Measurements from ENCODE around the gene MRPL20. TPM values are rescaled to one million over a fixed set of nuclear protein-coding genes. Genes with fewer than 3 reads are reported as not detected.

Gene MRPL20
- total and polyA plus RNA-seq, 9 donors, result 79.9 to 130 (median 95.0) TPM

Other genes with a start within 250 kb of the MRPL20 start
- gene TTLL10, start 233.4 kb downstream of the MRPL20 start, total RNA-seq, result 1 to 10 TPM in 3 of 7 donors, under 1 TPM in 2, not detected in 2; 0.60 to 7.0 (median 1.1) TPM
- not detected for gene TTLL10, start 233.4 kb downstream of the MRPL20 start, polyA plus RNA-seq
- 1 to 10 TPM in 1 of 7 donors, under 1 TPM in 2, not detected in 4; 0.23 to 1.4 (median 0.41) TPM for gene TNFRSF18, start 200.7 kb downstream of the MRPL20 start, total RNA-seq
- under 1 TPM in 1 of 2 donors, not detected in 1; 0.10 TPM for gene TNFRSF18, start 200.7 kb downstream of the MRPL20 start, polyA plus RNA-seq
- gene TNFRSF4, start 193.1 kb downstream of the MRPL20 start, total RNA-seq, result 1 to 10 TPM in 3 of 7 donors, under 1 TPM in 4; 0.37 to 1.8 (median 0.71) TPM
- 1 to 10 TPM in 1 of 2 donors, not detected in 1; 2.5 TPM for gene TNFRSF4, start 193.1 kb downstream of the MRPL20 start, polyA plus RNA-seq
- 100 to 1,000 TPM in 4 of 7 donors, 10 to 100 TPM in 3; 57.1 to 145 (median 116) TPM for gene SDF4, start 175.3 kb downstream of the MRPL20 start, total RNA-seq
- 100 to 1,000 TPM in 1 of 2 donors, 10 to 100 TPM in 1; 32.5 to 128 TPM for gene SDF4, start 175.3 kb downstream of the MRPL20 start, polyA plus RNA-seq
- gene B3GALT6, start 175.1 kb downstream of the MRPL20 start, total RNA-seq, result 10 to 100 TPM; 13.0 to 21.9 (median 18.0) TPM
- 1 to 10 TPM; 7.0 to 9.4 TPM for gene B3GALT6, start 175.1 kb downstream of the MRPL20 start, polyA plus RNA-seq
- 1 to 10 TPM in 5 of 7 donors, under 1 TPM in 2; 0.92 to 4.8 (median 1.5) TPM for gene C1QTNF12, start 160.6 kb downstream of the MRPL20 start, total RNA-seq
- gene C1QTNF12, start 160.6 kb downstream of the MRPL20 start, polyA plus RNA-seq, result 1 to 10 TPM in 1 of 2 donors, not detected in 1; 1.2 TPM
- gene UBE2J2, start 133.4 kb downstream of the MRPL20 start, total RNA-seq, result 10 to 100 TPM; 35.8 to 55.6 (median 49.3) TPM
- 10 to 100 TPM; 36.0 to 40.4 TPM for gene UBE2J2, start 133.4 kb downstream of the MRPL20 start, polyA plus RNA-seq
- gene SCNN1D, start 126.9 kb downstream of the MRPL20 start, total RNA-seq, result 10 to 100 TPM in 1 of 7 donors, 1 to 10 TPM in 6; 6.3 to 10.2 (median 9.1) TPM
- gene SCNN1D, start 126.9 kb downstream of the MRPL20 start, polyA plus RNA-seq, result 1 to 10 TPM in 1 of 2 donors, under 1 TPM in 1; 0.27 to 7.9 TPM
- gene ACAP3, start 99.4 kb downstream of the MRPL20 start, total RNA-seq, result 10 to 100 TPM; 23.1 to 62.4 (median 46.4) TPM
- 10 to 100 TPM in 1 of 2 donors, 1 to 10 TPM in 1; 3.5 to 33.4 TPM for gene ACAP3, start 99.4 kb downstream of the MRPL20 start, polyA plus RNA-seq
- gene PUSL1, start 98.7 kb downstream of the MRPL20 start, total RNA-seq, result 10 to 100 TPM; 12.5 to 27.6 (median 21.7) TPM
- gene PUSL1, start 98.7 kb downstream of the MRPL20 start, polyA plus RNA-seq, result 10 to 100 TPM in 1 of 2 donors, under 1 TPM in 1; 0.18 to 14.7 TPM
- 100 to 1,000 TPM; 102 to 135 (median 109) TPM for gene INTS11, start 82.6 kb downstream of the MRPL20 start, total RNA-seq
- 100 to 1,000 TPM in 1 of 2 donors, 10 to 100 TPM in 1; 72.6 to 119 TPM for gene INTS11, start 82.6 kb downstream of the MRPL20 start, polyA plus RNA-seq
- gene CPTP, start 82.5 kb downstream of the MRPL20 start, total RNA-seq, result 10 to 100 TPM; 13.8 to 21.0 (median 14.8) TPM
- 10 to 100 TPM in 1 of 2 donors, 1 to 10 TPM in 1; 2.4 to 18.3 TPM for gene CPTP, start 82.5 kb downstream of the MRPL20 start, polyA plus RNA-seq
- under 1 TPM in 6 of 7 donors, not detected in 1; 0.07 to 0.40 (median 0.23) TPM for gene TAS1R3, start 76.0 kb downstream of the MRPL20 start, total RNA-seq
- gene TAS1R3, start 76.0 kb downstream of the MRPL20 start, polyA plus RNA-seq, result under 1 TPM in 1 of 2 donors, not detected in 1; 0.24 TPM
- gene DVL1, start 57.9 kb downstream of the MRPL20 start, total RNA-seq, result 10 to 100 TPM; 38.0 to 85.2 (median 64.9) TPM
- 10 to 100 TPM in 1 of 2 donors, 1 to 10 TPM in 1; 2.1 to 51.2 TPM for gene DVL1, start 57.9 kb downstream of the MRPL20 start, polyA plus RNA-seq
- 100 to 1,000 TPM in 5 of 7 donors, 10 to 100 TPM in 2; 63.8 to 206 (median 131) TPM for gene MXRA8, start 48.7 kb downstream of the MRPL20 start, total RNA-seq
- 100 to 1,000 TPM in 1 of 2 donors, 10 to 100 TPM in 1; 40.3 to 193 TPM for gene MXRA8, start 48.7 kb downstream of the MRPL20 start, polyA plus RNA-seq
- 10 to 100 TPM; 63.7 to 94.0 (median 73.2) TPM for gene AURKAIP1, start 32.1 kb downstream of the MRPL20 start, total RNA-seq
- gene AURKAIP1, start 32.1 kb downstream of the MRPL20 start, polyA plus RNA-seq, result 10 to 100 TPM in 1 of 2 donors, 1 to 10 TPM in 1; 6.0 to 81.3 TPM
- gene CCNL2, start 8.0 kb downstream of the MRPL20 start, total RNA-seq, result 100 to 1,000 TPM; 159 to 245 (median 196) TPM
- 100 to 1,000 TPM in 1 of 2 donors, 10 to 100 TPM in 1; 71.1 to 217 TPM for gene CCNL2, start 8.0 kb downstream of the MRPL20 start, polyA plus RNA-seq
- gene ANKRD65, start 14.0 kb upstream of the MRPL20 start, total RNA-seq, result 10 to 100 TPM in 5 of 7 donors, 1 to 10 TPM in 2; 4.5 to 48.8 (median 16.4) TPM
- gene ANKRD65, start 14.0 kb upstream of the MRPL20 start, polyA plus RNA-seq, result 10 to 100 TPM in 1 of 2 donors, 1 to 10 TPM in 1; 5.0 to 13.3 TPM
- gene VWA1, start 28.4 kb upstream of the MRPL20 start, total RNA-seq, result 10 to 100 TPM; 11.1 to 73.5 (median 44.9) TPM
- 10 to 100 TPM in 1 of 2 donors, under 1 TPM in 1; 0.20 to 14.2 TPM for gene VWA1, start 28.4 kb upstream of the MRPL20 start, polyA plus RNA-seq
- 1 to 10 TPM in 6 of 7 donors, under 1 TPM in 1; 0.53 to 5.3 (median 3.6) TPM for gene ATAD3C, start 42.4 kb upstream of the MRPL20 start, total RNA-seq
- gene ATAD3C, start 42.4 kb upstream of the MRPL20 start, polyA plus RNA-seq, result 1 to 10 TPM in 1 of 2 donors, under 1 TPM in 1; 0.83 to 4.3 TPM
- gene ATAD3B, start 64.5 kb upstream of the MRPL20 start, total RNA-seq, result 10 to 100 TPM; 13.1 to 26.5 (median 19.6) TPM
- gene ATAD3B, start 64.5 kb upstream of the MRPL20 start, polyA plus RNA-seq, result 10 to 100 TPM in 1 of 2 donors, 1 to 10 TPM in 1; 1.0 to 15.0 TPM
- gene ATAD3A, start 104.9 kb upstream of the MRPL20 start, total RNA-seq, result 10 to 100 TPM in 6 of 7 donors, 1 to 10 TPM in 1; 7.6 to 23.9 (median 17.8) TPM
- gene ATAD3A, start 104.9 kb upstream of the MRPL20 start, polyA plus RNA-seq, result 10 to 100 TPM in 1 of 2 donors, 1 to 10 TPM in 1; 2.8 to 11.0 TPM
- gene TMEM240, start 133.3 kb upstream of the MRPL20 start, total RNA-seq, result 10 to 100 TPM in 3 of 7 donors, 1 to 10 TPM in 4; 6.2 to 20.8 (median 9.9) TPM
- 10 to 100 TPM in 1 of 2 donors, not detected in 1; 30.3 TPM for gene TMEM240, start 133.3 kb upstream of the MRPL20 start, polyA plus RNA-seq
- 100 to 1,000 TPM in 6 of 7 donors, 10 to 100 TPM in 1; 91.9 to 119 (median 113) TPM for gene SSU72, start 167.6 kb upstream of the MRPL20 start, total RNA-seq
- gene SSU72, start 167.6 kb upstream of the MRPL20 start, polyA plus RNA-seq, result 100 to 1,000 TPM in 1 of 2 donors, 10 to 100 TPM in 1; 72.3 to 107 TPM
- 1 to 10 TPM in 5 of 7 donors, under 1 TPM in 2; 0.33 to 3.2 (median 2.0) TPM for gene FNDC10, start 192.8 kb upstream of the MRPL20 start, total RNA-seq
- 1 to 10 TPM in 1 of 2 donors, not detected in 1; 1.5 TPM for gene FNDC10, start 192.8 kb upstream of the MRPL20 start, polyA plus RNA-seq
- gene MIB2, start 208.2 kb upstream of the MRPL20 start, total RNA-seq, result 100 to 1,000 TPM in 2 of 7 donors, 10 to 100 TPM in 5; 68.8 to 110 (median 81.6) TPM
- 10 to 100 TPM in 1 of 2 donors, 1 to 10 TPM in 1; 1.8 to 71.1 TPM for gene MIB2, start 208.2 kb upstream of the MRPL20 start, polyA plus RNA-seq
- 100 to 1,000 TPM in 3 of 7 donors, 10 to 100 TPM in 4; 25.4 to 128 (median 84.8) TPM for gene MMP23B, start 224.9 kb upstream of the MRPL20 start, total RNA-seq
- 10 to 100 TPM in 1 of 2 donors, under 1 TPM in 1; 0.88 to 32.9 TPM for gene MMP23B, start 224.9 kb upstream of the MRPL20 start, polyA plus RNA-seq